H1 (cell line): Measurements from ENCODE around the gene GTF2B. TPM values are rescaled to one million over a fixed set of nuclear protein-coding genes. Genes with fewer than 3 reads are reported as not detected.

Experiments used
- CTCF ChIA-PET: fragments of 300-600 bp; sonication (Branson Sonifier 250); formaldehyde crosslinking; loops from one replicate; lab custom pipeline; 2021; ENCODE audit not compliant: partially characterized antibody; lab: Charles Lee
- POLR2A ChIA-PET: fragments of 300-600 bp; sonication (Branson Sonifier 250); formaldehyde crosslinking; loops from one replicate; lab custom pipeline; 2021; ENCODE audit warnings: inconsistent platforms; ENCODE audit not compliant: partially characterized antibody; lab: Charles Lee
- DNase-seq, 2 experiments: peaks; one replicate each; pipeline versions ENCODE4 v3.0.0 to v3.0.0-alpha.2; 2010 to 2022; ENCODE audit warnings: low spot score in 2 of 2, low read depth in 1 of 2, mixed read lengths in 1 of 2
- FAIRE-seq: peaks from 2 replicates; lab custom pipeline; 2011; peaks lifted over from hg19 to GRCh38; lab: Jason Lieb, UNC
- H2AFZ ChIP-seq: 2 replicates; pipeline ENCODE4 v1.8.1; 2012; ENCODE audit warnings: low read length, inconsistent platforms
- H2AK5ac ChIP-seq: 2 replicates; pipeline ENCODE4 v1.6.1; 2013; ENCODE audit warnings: low read depth, low read length
- H2BK120ac ChIP-seq: replicated peaks from 2 replicates; pipeline ENCODE3; 2013; ENCODE audit warnings: low read depth, low read length, inconsistent platforms
- H2BK12ac ChIP-seq: 2 replicates; pipeline ENCODE4 v1.6.1; 2013; ENCODE audit warnings: low read depth, low read length
- H2BK15ac ChIP-seq: 2 replicates; pipeline ENCODE4 v1.6.1; 2013; ENCODE audit warnings: low read length
- H2BK20ac ChIP-seq: 2 replicates; pipeline ENCODE4 v1.6.1; 2013; ENCODE audit warnings: low read length
- H2BK5ac ChIP-seq: 2 replicates; pipeline ENCODE4 v1.6.1; 2013; ENCODE audit warnings: low read depth, low read length
- H3K14ac ChIP-seq: 2 replicates; pipeline ENCODE4 v1.6.1; 2013; ENCODE audit warnings: inconsistent platforms; ENCODE audit not compliant: insufficient read length
- H3K18ac ChIP-seq: 2 replicates; pipeline ENCODE4 v1.6.1; 2013; ENCODE audit warnings: low read length; ENCODE audit errors: extremely low read depth
- H3K23ac ChIP-seq: 2 replicates; pipeline ENCODE4 v1.6.1; 2013; ENCODE audit warnings: inconsistent platforms; ENCODE audit not compliant: insufficient read length
- H3K23me2 ChIP-seq: 2 replicates; pipeline ENCODE4 v1.6.1; 2013; ENCODE audit warnings: low read depth, low read length
- H3K27ac ChIP-seq: 2 replicates; pipeline ENCODE4 v1.6.1; 2011; ENCODE audit warnings: low read depth, low read length, inconsistent platforms
- H3K27me3 ChIP-seq, 4 experiments: replicated peaks in 1 of 4; 1 replicate in 1 of 4; 2 replicates in 3 of 4; pipeline versions ENCODE4 v1.6.1 to v1.8.1; 2011 to 2013; ENCODE audit warnings: low read length in 3 of 4, mild to moderate bottlenecking in 3 of 4, inconsistent platforms in 2 of 4, mixed read lengths in 2 of 4, moderate library complexity in 1 of 4; ENCODE audit not compliant: control insufficient read depth in 3 of 4, insufficient read depth in 3 of 4; ENCODE audit errors: extremely low read depth in 1 of 4
- H3K36me3 ChIP-seq, 4 experiments: 2 replicates each; pipeline versions ENCODE4 v1.6.1 to v1.8.1; 2011 to 2013; ENCODE audit warnings: mild to moderate bottlenecking in 4 of 4, low read length in 3 of 4, moderate library complexity in 2 of 4, control low read depth in 1 of 4, inconsistent platforms in 1 of 4; ENCODE audit not compliant: insufficient read depth in 4 of 4, control insufficient read depth in 2 of 4
- H3K4ac ChIP-seq: replicated peaks from 2 replicates; pipeline ENCODE3; 2013; ENCODE audit warnings: low read length, low read depth, mixed read lengths, inconsistent platforms; ENCODE audit not compliant: insufficient read length
- H3K4me1 ChIP-seq, 4 experiments: replicated peaks in 1 of 4; 1 replicate in 1 of 4; 2 replicates in 3 of 4; pipeline versions ENCODE4 v1.6.1 to v1.8.1; 2011 to 2013; ENCODE audit warnings: low read length in 3 of 4, inconsistent platforms in 2 of 4, mixed read lengths in 1 of 4; ENCODE audit not compliant: insufficient read depth in 4 of 4, control insufficient read depth in 3 of 4
- H3K4me2 ChIP-seq, 2 experiments: 2 replicates each; pipeline versions ENCODE4 v1.6.1 to v1.8.1; 2011 to 2013; ENCODE audit warnings: low read depth in 2 of 2, low read length in 2 of 2, control low read depth in 1 of 2, inconsistent platforms in 1 of 2, mild to moderate bottlenecking in 1 of 2; ENCODE audit not compliant: insufficient read depth in 1 of 2
- H3K4me3 ChIP-seq, 4 experiments: fragments of 200-600, 300-600 bp in 1 of 4; sonication (generic), shearing (Covaris generic), sonication (Bioruptor Twin) in 1 of 4; 2 replicates each; pipeline versions ENCODE4 v1.5.1 to v1.8.1; 2011 to 2016; ENCODE audit warnings: low read length in 4 of 4, low read depth in 3 of 4, control low read depth in 2 of 4, inconsistent platforms in 2 of 4, mild to moderate bottlenecking in 2 of 4, mixed read lengths in 1 of 4, moderate library complexity in 1 of 4; ENCODE audit not compliant: insufficient read depth in 2 of 4; ENCODE audit errors: extremely low read depth in 1 of 4
- H3K56ac ChIP-seq: replicated peaks from 2 replicates; pipeline ENCODE3; 2013; ENCODE audit warnings: low read depth, mild to moderate bottlenecking, mixed read lengths, low read length, inconsistent platforms; ENCODE audit not compliant: insufficient read length
- H3K79me1 ChIP-seq: 2 replicates; pipeline ENCODE4 v1.6.1; 2013; ENCODE audit warnings: low read depth, low read length, control low read depth
- H3K79me2 ChIP-seq, 2 experiments: 2 replicates each; pipeline versions ENCODE4 v1.6.1 to v1.8.1; 2012 to 2013; ENCODE audit warnings: low read length in 2 of 2, mild to moderate bottlenecking in 2 of 2, inconsistent platforms in 1 of 2; ENCODE audit not compliant: insufficient read depth in 2 of 2, control insufficient read depth in 1 of 2
- H3K9ac ChIP-seq, 4 experiments: replicated peaks in 1 of 4; 1 replicate in 1 of 4; 2 replicates in 3 of 4; pipeline versions ENCODE4 v1.6.1 to v1.8.1; 2011 to 2013; ENCODE audit warnings: low read depth in 3 of 4, low read length in 3 of 4, control low read depth in 2 of 4, mild to moderate bottlenecking in 2 of 4, moderate library complexity in 2 of 4, inconsistent platforms in 1 of 4; ENCODE audit errors: extremely low read depth in 1 of 4
- H3K9me3 ChIP-seq, 2 experiments: 2 replicates each; pipeline versions ENCODE4 v1.6.1 to v1.8.1; 2012 to 2013; ENCODE audit warnings: mild to moderate bottlenecking in 2 of 2, moderate library complexity in 2 of 2, control low read depth in 1 of 2, inconsistent platforms in 1 of 2, low read depth in 1 of 2, low read length in 1 of 2, mixed read lengths in 1 of 2; ENCODE audit not compliant: insufficient read depth in 2 of 2
- H4K20me1 ChIP-seq, 2 experiments: replicated peaks in 1 of 2; 2 replicates each; pipeline versions ENCODE3 to v1.8.1; 2011 to 2013; ENCODE audit warnings: inconsistent platforms in 2 of 2, low read length in 2 of 2, mild to moderate bottlenecking in 1 of 2; ENCODE audit not compliant: insufficient read depth in 2 of 2, control insufficient read depth in 1 of 2
- H4K5ac ChIP-seq: 2 replicates; pipeline ENCODE4 v1.6.1; 2013; ENCODE audit warnings: low read length, low read depth, mixed read lengths, inconsistent platforms; ENCODE audit not compliant: insufficient read length
- H4K8ac ChIP-seq: 2 replicates; pipeline ENCODE4 v1.8.0; 2013; ENCODE audit warnings: mild to moderate bottlenecking, moderate library complexity, low read length, inconsistent platforms; ENCODE audit not compliant: insufficient read depth; ENCODE audit errors: extremely low read depth
- H4K91ac ChIP-seq: replicated peaks from 2 replicates; pipeline ENCODE3; 2013; ENCODE audit warnings: low read length, mixed read lengths, inconsistent platforms; ENCODE audit not compliant: insufficient read length
- ASH2L ChIP-seq: fragments of 200-600, 300-600 bp; sonication (generic); IDR thresholded peaks from one replicate; pipeline ENCODE4 v1.7.1; 2017; ENCODE audit warnings: low read length
- POU5F1 ChIP-seq: IDR thresholded peaks from 2 replicates; pipeline ENCODE4 v1.6.1; 2011; ENCODE audit warnings: low read depth, mild to moderate bottlenecking, low read length, moderate library complexity
- RFX5 ChIP-seq: IDR thresholded peaks from 2 replicates; pipeline ENCODE4 v1.6.1; 2011; ENCODE audit warnings: low read depth, low read length, improper control_type of control experiment, borderline replicate concordance
- SP4 ChIP-seq: IDR thresholded peaks from 2 replicates; pipeline ENCODE4 v1.6.1; 2012; ENCODE audit warnings: low read length, inconsistent platforms
- WGBS, 2 experiments: shearing (Covaris generic) in 1 of 2; methylation state at CpG; one replicate each; pipeline versions ENCODE4 v1.1.6 to v1.1.7; 2013 to 2015; ENCODE audit warnings: low lambda C conversion rate in 2 of 2, mixed read lengths in 2 of 2, inconsistent platforms in 1 of 2, low coverage in 1 of 2, missing lambda C conversion rate in 1 of 2; ENCODE audit not compliant: insufficient replicate concordance in 2 of 2, insufficient coverage in 1 of 2, insufficient read length in 1 of 2; ENCODE audit errors: extremely low coverage in 1 of 2, missing lambda C conversion rate in 1 of 2; 5-methylcytosine and 5-hydroxymethylcytosine counted together
- polyA plus RNA-seq, 7 experiments: library from polyadenylated mRNA; depleted of rRNA in 3 of 7; stranded (reverse) in 5 of 7; unstranded in 2 of 7; fragments of >200 nt in 5 of 7; fragments of 200-250 nt in 2 of 7; gene quantifications; 1 replicate in 5 of 7; 2 replicates in 1 of 7; 4 replicates in 1 of 7; pipeline versions ENCODE4 v1.2.1 to v1.2.3, GENCODE V29; 2011 to 2013; ENCODE audit warnings: missing spikeins in 2 of 7, mixed read lengths in 2 of 7
- total RNA-seq: library from RNA; stranded (reverse); fragmentation: NEBNext Ultra II Directional; extraction: Animal tissue kit (Norgen Biotek cat#: 25700); gene quantifications from 2 replicates; pipeline ENCODE4 v1.2.1, GENCODE V29; 2021
- TF ChIP-seq, protein P1 (sequence below): IDR thresholded peaks from 2 replicates; pipeline ENCODE4 v1.6.1; 2011; ENCODE audit warnings: low read depth, mild to moderate bottlenecking, low read length; ENCODE audit not compliant: insufficient read depth

Gene GTF2B
- total and polyA plus RNA-seq, 2 of the 8 experiments (the other 6 are each of a cell fraction or from before 2014, with no cell fraction given): 14.9 to 15.6 TPM

DNA sequence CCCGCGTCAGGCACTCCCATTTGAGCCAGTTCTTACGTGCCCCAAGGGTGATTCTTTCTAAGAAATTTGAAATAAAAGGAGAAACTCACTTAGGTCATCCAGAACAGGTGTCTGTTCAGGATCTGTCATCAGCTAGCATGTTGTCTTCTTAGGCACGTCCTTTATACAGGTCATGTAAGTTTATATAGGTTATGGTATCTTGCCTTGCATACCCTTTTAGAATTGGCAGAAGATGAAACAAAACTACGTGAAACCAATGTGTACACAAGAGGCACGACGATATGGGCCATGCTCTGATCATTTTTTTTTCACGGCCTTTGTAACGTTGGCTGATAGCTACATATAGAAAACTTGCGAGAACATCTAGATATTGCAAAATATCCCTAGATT lies 579 bp upstream of the GTF2B start:
- Histone ChIP-seq H3K79me1 (no peaks in the 10 kb centered on the region), H2BK5ac (no peak overlapping the region), H3K36me3 (no peaks in the 10 kb centered on the region), H4K5ac (no peak overlapping the region), H3K9me3 (no peaks in the 10 kb centered on the region), H2BK20ac (no peak overlapping the region), H3K27ac (no peak overlapping the region), H3K4me1 (peaks cover 0 to 4% (median 3%) of the 10 kb centered on the region in 4 experiments; a peak in 3 of 7 replicates), H3K56ac (no peak overlapping the region), H4K8ac (no peak overlapping the region), H3K23ac (no peak overlapping the region), H3K23me2 (peaks cover 5% of the 10 kb centered on the region; the same call in 1 of the 2 replicates), H4K91ac (no peak overlapping the region), H3K27me3 (no peaks in the 10 kb centered on the region), H2BK120ac (no peak overlapping the region), H2AFZ (peak overlapping the region; percentile 83; the same call in 1 of the 2 replicates), H3K4ac (no peak overlapping the region), H3K18ac (no peak overlapping the region), H2AK5ac (no peak overlapping the region), H2BK15ac (no peak overlapping the region), H3K9ac (no peak overlapping the region), H3K4me3 (peak overlapping the region; percentile 11 to 77 (median 49); a peak in 7 of 8 replicates), H3K79me2 (peaks cover 0 to 23% of the 10 kb centered on the region in 2 experiments; a peak in 2 of 4 replicates), H4K20me1 (no peaks in the 10 kb centered on the region), H3K14ac (no peak overlapping the region), H2BK12ac (no peak overlapping the region), H3K4me2 (peak overlapping the region; percentile 65 to 80)
- WGBS, 2 experiments: 50% methylated on average over 10 of the region's 10 CpGs; no CpG with 5 or more reads in 1 of the 2 experiments
- FAIRE-seq (no peak), DNase-seq (no peak)
- no peak for TF ChIP-seq SP4
- TF ChIP-seq, protein P1, sequence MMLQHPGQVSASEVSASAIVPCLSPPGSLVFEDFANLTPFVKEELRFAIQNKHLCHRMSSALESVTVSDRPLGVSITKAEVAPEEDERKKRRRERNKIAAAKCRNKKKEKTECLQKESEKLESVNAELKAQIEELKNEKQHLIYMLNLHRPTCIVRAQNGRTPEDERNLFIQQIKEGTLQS: no peak
- TF ChIP-seq RFX5: no peak
- TF ChIP-seq POU5F1: no peak
- TF ChIP-seq ASH2L: no peak
- ChIA-PET CTCF (interaction anchor here (0.7 to 9.4 kb wide), 4 partner anchors 15 to 156 kb away, joined by 3 to 68 read pairs (median 4); no protein-coding TSS in a partner anchor), POLR2A (interaction anchor here (0.7 to 1.7 kb wide), 4 partner anchors 12 to 142 kb away, joined by 3 to 4 read pairs (median 3); no protein-coding TSS in a partner anchor)
